ENCODE measurements around the gene SFR1. TPM values are rescaled to one million over a fixed set of nuclear protein-coding genes. Genes with fewer than 3 reads are reported as not detected.

The SFR1 gene
- total RNA-seq, 6 experiments from 2014 or later: 1.2 to 3.5 (median 1.7) TPM

DNA sequence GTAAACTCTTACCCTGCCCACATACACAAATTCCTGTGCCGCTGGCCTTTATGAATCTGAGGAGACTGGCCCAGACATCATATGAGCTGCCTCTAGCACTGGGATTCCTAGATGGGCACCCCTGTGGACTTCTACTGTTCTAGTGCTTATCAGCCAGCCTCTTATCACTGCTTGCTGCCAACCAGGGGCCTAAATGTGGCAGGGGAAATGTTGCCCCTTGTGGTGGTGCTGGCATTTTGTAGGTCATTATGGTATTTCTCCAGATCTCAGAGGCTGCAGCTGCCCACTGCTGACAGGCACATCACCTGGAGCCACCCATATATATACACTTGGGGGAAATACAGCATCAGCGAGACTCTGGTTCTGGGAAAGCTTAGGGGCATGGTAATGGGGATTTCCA is 5.4 kb downstream of the SFR1 start:
- peak in 2 of 4 donors; percentile 26 to 35 for ATAC-seq
- Histone ChIP-seq H3K9me3 (no peaks in the 10 kb centered on the region), H3K4me1 (no peaks in the 10 kb centered on the region), H3K4me3 (no peak overlapping the region), H3K36me3 (no peaks in the 10 kb centered on the region), H3K27ac (no peak overlapping the region), H3K27me3 (no peaks in the 10 kb centered on the region)
- TF ChIP-seq POLR2A (IDR thresholded peaks at IDR 0.05): no peak
- TF ChIP-seq, protein P1, sequence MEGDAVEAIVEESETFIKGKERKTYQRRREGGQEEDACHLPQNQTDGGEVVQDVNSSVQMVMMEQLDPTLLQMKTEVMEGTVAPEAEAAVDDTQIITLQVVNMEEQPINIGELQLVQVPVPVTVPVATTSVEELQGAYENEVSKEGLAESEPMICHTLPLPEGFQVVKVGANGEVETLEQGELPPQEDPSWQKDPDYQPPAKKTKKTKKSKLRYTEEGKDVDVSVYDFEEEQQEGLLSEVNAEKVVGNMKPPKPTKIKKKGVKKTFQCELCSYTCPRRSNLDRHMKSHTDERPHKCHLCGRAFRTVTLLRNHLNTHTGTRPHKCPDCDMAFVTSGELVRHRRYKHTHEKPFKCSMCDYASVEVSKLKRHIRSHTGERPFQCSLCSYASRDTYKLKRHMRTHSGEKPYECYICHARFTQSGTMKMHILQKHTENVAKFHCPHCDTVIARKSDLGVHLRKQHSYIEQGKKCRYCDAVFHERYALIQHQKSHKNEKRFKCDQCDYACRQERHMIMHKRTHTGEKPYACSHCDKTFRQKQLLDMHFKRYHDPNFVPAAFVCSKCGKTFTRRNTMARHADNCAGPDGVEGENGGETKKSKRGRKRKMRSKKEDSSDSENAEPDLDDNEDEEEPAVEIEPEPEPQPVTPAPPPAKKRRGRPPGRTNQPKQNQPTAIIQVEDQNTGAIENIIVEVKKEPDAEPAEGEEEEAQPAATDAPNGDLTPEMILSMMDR (IDR thresholded peaks at IDR 0.05): no peak
- no peak for DNase-seq
- intact Hi-C loops (cut with DNase I): no loop called here
- WGBS (ENCODE audit: insufficient coverage, low coverage, low lambda C conversion rate, missing lambda C conversion rate): 94% methylated on average over 2 of the region's 2 CpGs

DNA sequence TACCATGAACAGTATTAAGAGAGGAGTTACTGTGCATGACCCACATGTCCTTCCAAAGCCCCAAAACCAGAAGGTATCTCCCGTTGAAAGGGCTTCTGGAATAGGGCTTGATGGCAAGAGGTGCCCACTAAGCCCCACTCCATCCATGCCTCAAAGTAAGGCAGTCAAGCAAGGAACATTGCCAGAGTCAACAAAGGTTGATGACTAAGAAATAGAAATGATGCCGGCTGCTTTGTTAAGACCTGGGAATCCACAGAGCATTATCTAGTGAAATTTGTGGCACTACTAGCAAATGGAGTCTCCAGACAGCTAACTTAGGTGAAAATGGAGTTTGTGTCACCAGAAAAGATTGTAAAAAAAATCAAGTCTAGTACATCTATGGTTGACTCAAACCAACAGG is 6.2 kb downstream of the SFR1 start:
- ATAC-seq (peak in 1 of 4 donors; percentile 58), DNase-seq (no peak)
- Histone ChIP-seq H3K4me1 (no peaks in the 10 kb centered on the region), H3K9me3 (no peaks in the 10 kb centered on the region), H3K27me3 (no peaks in the 10 kb centered on the region), H3K36me3 (no peaks in the 10 kb centered on the region), H3K4me3 (no peak overlapping the region), H3K27ac (no peak overlapping the region)
- intact Hi-C loops (cut with DNase I): no loop called here
- TF ChIP-seq, protein P1 (IDR thresholded peaks at IDR 0.05): no peak
- no peak for TF ChIP-seq POLR2A (IDR thresholded peaks at IDR 0.05)
- WGBS (ENCODE audit: insufficient coverage, low coverage, low lambda C conversion rate, missing lambda C conversion rate): 55% methylated on average over 1 of the region's 2 CpGs

DNA sequence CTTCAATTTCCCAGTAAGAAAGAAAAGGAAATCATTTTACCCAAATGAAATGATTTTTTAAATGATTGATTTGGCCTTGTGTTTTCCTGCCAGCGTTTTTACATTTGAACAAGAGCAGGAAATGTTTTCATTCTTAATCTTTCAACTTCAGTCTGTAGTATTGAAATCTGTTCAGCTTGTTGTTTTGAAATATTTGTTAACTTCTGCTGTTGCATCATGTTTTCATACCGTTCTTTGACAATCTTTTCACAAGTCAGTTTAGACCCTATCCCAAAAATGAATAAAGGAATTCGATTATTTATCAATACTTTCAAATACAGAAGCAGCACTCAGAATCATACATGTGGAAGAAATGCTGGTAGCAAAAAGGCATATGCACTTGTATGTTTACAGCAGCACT is 8.1 kb downstream of the SFR1 start:
- peak in 1 of 4 donors; percentile 44 for ATAC-seq

DNA sequence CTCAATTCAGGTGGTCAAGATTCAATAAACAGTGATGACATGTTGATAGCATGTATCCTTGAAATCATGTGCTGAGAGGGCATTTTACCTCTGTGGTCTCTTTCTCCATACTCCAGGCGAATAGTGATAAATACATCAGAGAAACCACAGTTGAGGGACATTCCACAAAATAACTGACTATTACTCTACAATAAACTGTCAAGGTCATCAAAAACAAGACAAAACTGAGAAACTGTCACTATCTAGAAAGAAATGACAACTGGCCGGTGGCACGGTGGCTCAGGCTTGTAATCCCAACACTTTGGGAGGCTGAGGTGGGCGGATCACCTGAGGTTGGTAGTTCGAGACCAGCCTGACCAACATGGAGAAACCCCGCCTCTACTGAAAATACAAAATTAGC is 16.2 kb downstream of the SFR1 start:
- Histone ChIP-seq H3K27me3 (no peaks in the 10 kb centered on the region), H3K36me3 (no peaks in the 10 kb centered on the region), H3K4me3 (no peak overlapping the region), H3K9me3 (no peaks in the 10 kb centered on the region), H3K27ac (no peak overlapping the region), H3K4me1 (no peaks in the 10 kb centered on the region)
- 91% methylated on average over 6 of the region's 6 CpGs for WGBS (ENCODE audit: insufficient coverage, low coverage, low lambda C conversion rate, missing lambda C conversion rate)
- TF ChIP-seq POLR2A (IDR thresholded peaks at IDR 0.05): no peak
- TF ChIP-seq, protein P1 (IDR thresholded peaks at IDR 0.05): no peak
- DNase-seq: no peak
- intact Hi-C loops (cut with DNase I): no loop called here
- no peak for ATAC-seq

More for the DNA sequence above, 8.1 kb downstream of the SFR1 start:
- Histone ChIP-seq H3K27me3 (no peaks in the 10 kb centered on the region), H3K27ac (no peak overlapping the region), H3K4me3 (no peak overlapping the region), H3K9me3 (no peaks in the 10 kb centered on the region), H3K4me1 (no peaks in the 10 kb centered on the region), H3K36me3 (no peaks in the 10 kb centered on the region)
- TF ChIP-seq POLR2A (IDR thresholded peaks at IDR 0.05): no peak
- TF ChIP-seq, protein P1 (IDR thresholded peaks at IDR 0.05): no peak
- intact Hi-C loops (cut with DNase I): no loop called here
- no peak for DNase-seq
- 7% methylated on average over 3 of the region's 3 CpGs for WGBS (ENCODE audit: insufficient coverage, low coverage, low lambda C conversion rate, missing lambda C conversion rate)

DNA sequence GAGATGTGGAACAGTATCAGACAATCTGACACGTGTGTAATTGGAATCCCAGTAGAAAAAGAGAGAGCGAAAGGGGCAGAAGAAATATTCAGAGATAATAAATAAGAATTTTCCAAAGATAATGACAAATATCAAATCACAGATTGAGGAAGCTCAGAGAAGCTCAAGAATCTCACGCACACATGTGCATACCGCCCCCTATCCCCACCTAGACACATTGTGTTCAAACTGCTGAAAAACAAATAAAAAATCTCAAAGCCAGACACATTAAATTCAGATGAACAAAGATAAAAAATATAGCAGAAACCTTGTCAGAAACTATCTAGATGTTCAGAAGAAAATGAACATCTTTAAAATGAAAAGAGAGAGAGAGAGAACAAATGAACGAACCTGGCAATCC is 17.2 kb downstream of the SFR1 start:
- Histone ChIP-seq H3K36me3 (no peaks in the 10 kb centered on the region), H3K4me3 (no peak overlapping the region), H3K27ac (no peak overlapping the region), H3K4me1 (no peaks in the 10 kb centered on the region), H3K9me3 (no peaks in the 10 kb centered on the region), H3K27me3 (no peaks in the 10 kb centered on the region)
- 61% methylated on average over 5 of the region's 5 CpGs for WGBS (ENCODE audit: insufficient coverage, low coverage, low lambda C conversion rate, missing lambda C conversion rate)
- no peak for ATAC-seq
- TF ChIP-seq, protein P1 (IDR thresholded peaks at IDR 0.05): peak in 3 of 4 donors; percentile 15 to 21 (median 15)
- TF ChIP-seq POLR2A (IDR thresholded peaks at IDR 0.05): no peak
- no peak for DNase-seq
- intact Hi-C loops (cut with DNase I): no loop called here
